SK-N-SH (cell line): ENCODE data around the gene ATP1A4. TPM values are rescaled to one million over a fixed set of nuclear protein-coding genes. Genes with fewer than 3 reads are reported as not detected.

Experiments
- CTCF ChIA-PET: fragments of 300-600, 350-600 bp; formaldehyde crosslinking; extraction: SDS; loops from one replicate; lab custom pipeline; 2021; lab: Yijun Ruan, JAX
- POLR2A ChIA-PET: fragments of 350-600 bp; sonication (Branson Sonifier 250); formaldehyde crosslinking; extraction: SDS; loops from one replicate; lab custom pipeline; 2020; ENCODE audit warnings: antibody characterized with exemption, inconsistent platforms; lab: Yijun Ruan, JAX
- DNase-seq: peaks from one replicate; pipeline ENCODE4 v3.0.0; 2012
- H2AFZ ChIP-seq: fragments of 200-600 bp; sonication (generic); 2 replicates; pipeline ENCODE4 v1.8.1; 2016; ENCODE audit warnings: antibody characterized with exemption, mild to moderate bottlenecking, low read depth
- H3F3A ChIP-seq: fragments of 200-600 bp; sonication (generic); replicated peaks from 2 replicates; pipeline ENCODE3; 2016; ENCODE audit warnings: antibody characterized with exemption, mild to moderate bottlenecking; ENCODE audit not compliant: insufficient read depth
- H3K27ac ChIP-seq, 2 experiments: fragments of 200-500 bp in 1 of 2; fragments of 200-600 bp in 1 of 2; sonication (Bioruptor generic) in 1 of 2; sonication (generic), shearing (Covaris generic) in 1 of 2; 2 replicates each; pipeline versions ENCODE4 v1.5.1 to v1.6.1; 2014 to 2016; ENCODE audit warnings: low read depth in 2 of 2, inconsistent platforms in 1 of 2, low read length in 1 of 2, mild to moderate bottlenecking in 1 of 2, mixed read lengths in 1 of 2
- H3K27me3 ChIP-seq: fragments of 200-600 bp; sonication (generic), shearing (Covaris generic); 2 replicates; pipeline ENCODE4 v1.6.1; 2016; ENCODE audit warnings: mixed run types; ENCODE audit not compliant: insufficient read depth
- H3K36me3 ChIP-seq, 2 experiments: fragments of 200-500 bp in 1 of 2; fragments of 200-600 bp in 1 of 2; sonication (Bioruptor generic) in 1 of 2; sonication (generic) in 1 of 2; replicated peaks in 1 of 2; 2 replicates each; pipeline versions ENCODE3 to v1.5.1; 2014 to 2016; ENCODE audit warnings: low read length in 1 of 2, mild to moderate bottlenecking in 1 of 2; ENCODE audit not compliant: insufficient read depth in 2 of 2, control insufficient read depth in 1 of 2
- H3K4me1 ChIP-seq, 2 experiments: fragments of 200-500 bp in 1 of 2; fragments of 200-600 bp in 1 of 2; sonication (Bioruptor generic) in 1 of 2; sonication (generic), shearing (Covaris generic) in 1 of 2; 2 replicates each; pipeline versions ENCODE4 v1.5.1 to v1.6.1; 2014 to 2016; ENCODE audit warnings: low read depth in 1 of 2, low read length in 1 of 2, mixed run types in 1 of 2; ENCODE audit not compliant: insufficient read depth in 2 of 2, control insufficient read depth in 1 of 2
- H3K4me2 ChIP-seq: fragments of 200-600 bp; sonication (generic), shearing (Covaris generic); 2 replicates; pipeline ENCODE4 v1.6.1; 2017; ENCODE audit warnings: mixed run types
- H3K4me3 ChIP-seq, 2 experiments: fragments of 200-500 bp in 1 of 2; fragments of 200-600 bp in 1 of 2; sonication (Bioruptor generic) in 1 of 2; sonication (generic), shearing (Covaris generic) in 1 of 2; 2 replicates each; pipeline versions ENCODE4 v1.5.1 to v1.8.1; 2014 to 2016; ENCODE audit warnings: low read depth in 2 of 2, inconsistent platforms in 1 of 2, low read length in 1 of 2, mild to moderate bottlenecking in 1 of 2, mixed read lengths in 1 of 2, moderate library complexity in 1 of 2
- H3K79me2 ChIP-seq: fragments of 200-600 bp; sonication (generic); 2 replicates; pipeline ENCODE4 v1.8.1; 2017; ENCODE audit warnings: mild to moderate bottlenecking; ENCODE audit not compliant: insufficient read depth
- H3K9ac ChIP-seq: fragments of 200-600 bp; sonication (generic); 2 replicates; pipeline ENCODE4 v1.6.1; 2017; ENCODE audit warnings: mixed run types
- H3K9me2 ChIP-seq: fragments of 200-600 bp; sonication (generic); 2 replicates; pipeline ENCODE4 v1.6.1; 2017; ENCODE audit warnings: mixed run types
- H3K9me3 ChIP-seq: fragments of 200-600 bp; sonication (generic); 2 replicates; pipeline ENCODE4 v1.6.1; 2017; ENCODE audit warnings: mixed run types, mild to moderate bottlenecking, moderate library complexity
- H4K20me1 ChIP-seq: fragments of 200-600 bp; sonication (generic); 2 replicates; pipeline ENCODE4 v1.6.1; 2017; ENCODE audit warnings: mild to moderate bottlenecking, mixed run types; ENCODE audit not compliant: insufficient read depth
- CHD2 ChIP-seq: fragments of 150-350 bp; IDR thresholded peaks from 2 replicates; pipeline ENCODE4 v1.6.1; 2018; ENCODE audit warnings: low read length; ENCODE audit not compliant: partially characterized antibody
- EZH2phosphoT487 ChIP-seq: fragments of 200-600 bp; sonication (generic); IDR thresholded peaks from 2 replicates; pipeline ENCODE4 v1.6.1; 2017; ENCODE audit warnings: low read depth, mixed run types, mild to moderate bottlenecking, antibody characterized with exemption, moderate library complexity, borderline replicate concordance
- FOXJ3 ChIP-seq: sonication (generic); formaldehyde crosslinking; IDR thresholded peaks from 2 replicates; pipeline ENCODE4 v1.5.1; 2020; ENCODE audit warnings: mild to moderate bottlenecking, missing genetic modification reagents
- GATA2 ChIP-seq: sonication (generic); formaldehyde crosslinking; IDR thresholded peaks from 2 replicates; pipeline ENCODE4 v1.5.0; 2020; ENCODE audit warnings: mild to moderate bottlenecking, missing genetic modification reagents
- MAX ChIP-seq: IDR thresholded peaks from 2 replicates; pipeline ENCODE4 v1.4.0; 2012; ENCODE audit warnings: low read depth
- PBX3 ChIP-seq: IDR thresholded peaks from 2 replicates; pipeline ENCODE4; 2012
- POLR2AphosphoS5 ChIP-seq: IDR thresholded peaks from 2 replicates; pipeline ENCODE4 v1.6.1; 2012; ENCODE audit warnings: low read depth, low read length
- RAD21 ChIP-seq: IDR thresholded peaks from 2 replicates; pipeline ENCODE4 v1.6.1; 2012; ENCODE audit warnings: mild to moderate bottlenecking, low read length
- RFX5 ChIP-seq: IDR thresholded peaks from 2 replicates; pipeline ENCODE4 v1.6.1; 2012; ENCODE audit warnings: mild to moderate bottlenecking, improper control_type of control experiment, low read length
- SIN3A ChIP-seq: IDR thresholded peaks from 2 replicates; pipeline ENCODE4 v1.6.1; 2012; ENCODE audit warnings: low read depth, mild to moderate bottlenecking, low read length, moderate library complexity, borderline replicate concordance
- TAF1 ChIP-seq: IDR thresholded peaks from 2 replicates; pipeline ENCODE4 v1.6.1; 2012; ENCODE audit warnings: low read depth, mild to moderate bottlenecking, low read length, moderate library complexity, borderline replicate concordance
- USF1 ChIP-seq: IDR thresholded peaks from 2 replicates; pipeline ENCODE4 v1.4.0; 2012; ENCODE audit warnings: low read depth, borderline replicate concordance
- WGBS: methylation state at CpG from one replicate; pipeline ENCODE4 v1.1.6; 2017; ENCODE audit warnings: low lambda C conversion rate; 5-methylcytosine and 5-hydroxymethylcytosine counted together
- polyA plus RNA-seq, 3 experiments: library from polyadenylated mRNA; depleted of rRNA; stranded (reverse); fragments of >200 nt; gene quantifications; 2 replicates each; pipeline ENCODE4 v1.2.3, GENCODE V29; 2012
- TF ChIP-seq, protein P1 (sequence below): fragments of 150-350 bp; IDR thresholded peaks from 2 replicates; pipeline ENCODE4 v1.6.1; 2017; ENCODE audit warnings: antibody characterized with exemption, low read length, low read depth, borderline replicate concordance

The ATP1A4 gene
- polyA plus RNA-seq, 1 of the 3 experiments (the other 2 are of a cell fraction) = not detected

- TF ChIP-seq CHD2 = no peak
- TF ChIP-seq USF1 = no peak
- no peak for TF ChIP-seq SIN3A
- TF ChIP-seq POLR2AphosphoS5 = no peak
These were observed 22.8 kb upstream of the ATP1A4 start (continued) for GRCh38 chr1:160128636-160129035.

- Histone ChIP-seq H3K27ac (no peak overlapping the region), H4K20me1 (no peaks in the 10 kb centered on the region), H3K9me2 (no peaks in the 10 kb centered on the region), H3K79me2 (no peaks in the 10 kb centered on the region), H3K4me1 (peaks cover 0 to 8% of the 10 kb centered on the region in 2 experiments; a peak in 1 of 4 replicates), H3K27me3 (0 out of 2 replicates have a peak, but pooled peaks cover 4% of the 10 kb centered on the region), H2AFZ (no peak overlapping the region), H3K36me3 (no peaks in the 10 kb centered on the region), H3F3A (no peaks in the 10 kb centered on the region), H3K4me3 (no peak overlapping the region), H3K9me3 (no peaks in the 10 kb centered on the region), H3K9ac (no peak overlapping the region)
- DNase-seq = no peak
- 89% methylated on average over 4 of the region's 5 CpGs for WGBS
- ChIA-PET CTCF (interaction anchor here (1.3 to 2.3 kb wide), 3 partner anchors 44 to 162 kb away, joined by 3 to 11 read pairs (median 3); no protein-coding TSS in a partner anchor), POLR2A (no interaction called here)
- TF ChIP-seq TAF1 = no peak
- no peak for TF ChIP-seq GATA2
- TF ChIP-seq, protein P1, sequence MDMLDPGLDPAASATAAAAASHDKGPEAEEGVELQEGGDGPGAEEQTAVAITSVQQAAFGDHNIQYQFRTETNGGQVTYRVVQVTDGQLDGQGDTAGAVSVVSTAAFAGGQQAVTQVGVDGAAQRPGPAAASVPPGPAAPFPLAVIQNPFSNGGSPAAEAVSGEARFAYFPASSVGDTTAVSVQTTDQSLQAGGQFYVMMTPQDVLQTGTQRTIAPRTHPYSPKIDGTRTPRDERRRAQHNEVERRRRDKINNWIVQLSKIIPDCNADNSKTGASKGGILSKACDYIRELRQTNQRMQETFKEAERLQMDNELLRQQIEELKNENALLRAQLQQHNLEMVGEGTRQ = no peak
- TF ChIP-seq RAD21 = no peak
- TF ChIP-seq MAX = no peak
- TF ChIP-seq FOXJ3 (CRISPR knock-in tag) = no peak
- no peak for TF ChIP-seq PBX3
- no peak for TF ChIP-seq RFX5
- TF ChIP-seq POLR2AphosphoS5 = no peak
- no peak for TF ChIP-seq EZH2phosphoT487
- TF ChIP-seq CHD2 = no peak
- TF ChIP-seq, all 33 proteins: peak for 0
- no peak overlapping the region for H3K4me2 ChIP-seq
These were observed 22.4 kb upstream of the ATP1A4 start for GRCh38 chr1:160129046-160129445.
